ENCODE results near the gene KDM1B.
A peak's percentile ranks its signal among the peaks of the same experiment; 100 is the strongest.
"Not testable (repeated sequence)": the region's sequence is repeated elsewhere in the genome, so short reads cannot be mapped to it uniquely, and the experiment has no call there.

KDM1B gene

DNA sequence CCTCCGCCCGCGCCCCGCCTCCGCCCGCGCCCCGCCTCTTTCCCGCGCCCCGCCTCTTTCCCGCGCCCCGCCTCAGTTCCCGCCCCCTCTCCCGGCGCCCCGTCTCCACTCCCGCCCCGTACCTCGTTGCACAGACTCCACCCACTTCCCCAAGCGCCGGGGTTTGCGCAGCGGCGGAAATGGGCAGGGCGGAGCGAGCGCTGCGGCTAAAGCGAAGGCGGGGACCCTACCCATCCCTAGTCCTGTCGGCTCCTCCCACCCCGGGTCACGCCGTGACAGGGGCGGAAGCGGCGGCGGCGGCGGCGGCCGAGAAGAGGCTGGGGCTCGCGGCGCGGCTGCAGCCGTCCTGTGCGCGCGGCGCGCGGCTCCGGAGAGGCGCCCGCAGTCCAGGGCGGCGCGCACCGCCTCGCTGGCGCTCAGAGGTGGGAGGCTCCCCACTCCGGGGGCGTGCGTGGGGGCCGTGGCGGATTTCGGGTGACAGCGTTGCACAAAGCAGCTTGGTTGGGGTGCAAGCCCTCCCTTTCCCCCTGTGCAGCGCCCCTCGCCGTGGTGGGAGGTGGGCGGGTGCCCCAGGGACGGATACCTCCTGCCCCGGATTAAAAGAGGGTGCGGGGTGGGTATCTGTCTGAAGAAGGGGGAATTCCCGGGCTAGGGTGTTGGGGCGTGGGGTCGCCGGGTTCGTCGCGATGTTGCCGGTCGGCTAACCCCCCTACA, at the start of gene KDM1B:
TSS of gene KDM1B (plus strand) at position 273 of the 714 bp plus-strand sequence. CDS start 4,474 bp downstream, outside the sequence.
- DNase-seq, result peak; percentile 98 to 99

DNA sequence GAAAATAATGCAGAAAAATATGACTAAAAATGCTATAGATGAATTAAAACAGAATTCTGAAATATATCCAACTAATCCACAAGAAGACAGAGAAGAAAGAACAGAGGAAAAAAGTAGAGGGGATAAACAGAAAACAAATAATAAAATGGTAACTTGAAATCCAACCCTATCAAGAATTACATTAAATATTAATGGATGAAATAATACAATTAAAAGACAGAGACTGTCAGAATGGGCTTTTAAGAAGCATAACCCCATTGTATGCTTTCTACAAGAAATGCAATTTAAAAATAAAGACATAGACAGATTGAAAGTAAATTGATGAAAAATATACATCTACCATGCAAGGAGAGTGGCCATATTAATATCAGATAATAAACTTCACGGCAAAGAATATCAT, 48.2 kb upstream of the KDM1B start:
- no peak for DNase-seq

- no peak for DNase-seq
Measured at GRCh38 chr6:18110162-18110561, 45.1 kb upstream of the KDM1B start.

DNA sequence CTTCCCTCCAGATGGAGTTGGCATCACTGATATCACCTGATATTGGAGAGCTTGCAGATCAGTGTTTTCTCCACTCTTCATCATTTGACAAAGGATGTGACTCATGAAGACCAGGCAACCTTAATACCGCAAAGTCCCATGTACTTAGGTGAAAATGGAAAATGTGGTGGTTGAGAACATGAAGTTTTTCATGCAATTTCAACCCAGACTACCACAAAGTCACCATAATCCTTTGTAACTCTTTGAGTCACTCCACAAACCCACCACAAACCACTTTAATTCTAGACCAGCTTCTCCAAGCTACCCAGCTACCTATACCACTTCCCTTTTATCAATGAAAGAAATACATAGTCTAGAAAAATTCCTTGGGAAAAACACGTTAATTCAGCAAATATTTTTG, 39.9 kb upstream of the KDM1B start:
- no peak for DNase-seq

GRCh38 chr6:18117136-18117535, 38.1 kb upstream of the KDM1B start:
- DNase-seq, result no peak

- no peak for DNase-seq
Measured at GRCh38 chr6:18118330-18118729, 36.9 kb upstream of the KDM1B start.

- DNase-seq, result no peak
Measured at GRCh38 chr6:18119236-18119635, 36.0 kb upstream of the KDM1B start.

DNA sequence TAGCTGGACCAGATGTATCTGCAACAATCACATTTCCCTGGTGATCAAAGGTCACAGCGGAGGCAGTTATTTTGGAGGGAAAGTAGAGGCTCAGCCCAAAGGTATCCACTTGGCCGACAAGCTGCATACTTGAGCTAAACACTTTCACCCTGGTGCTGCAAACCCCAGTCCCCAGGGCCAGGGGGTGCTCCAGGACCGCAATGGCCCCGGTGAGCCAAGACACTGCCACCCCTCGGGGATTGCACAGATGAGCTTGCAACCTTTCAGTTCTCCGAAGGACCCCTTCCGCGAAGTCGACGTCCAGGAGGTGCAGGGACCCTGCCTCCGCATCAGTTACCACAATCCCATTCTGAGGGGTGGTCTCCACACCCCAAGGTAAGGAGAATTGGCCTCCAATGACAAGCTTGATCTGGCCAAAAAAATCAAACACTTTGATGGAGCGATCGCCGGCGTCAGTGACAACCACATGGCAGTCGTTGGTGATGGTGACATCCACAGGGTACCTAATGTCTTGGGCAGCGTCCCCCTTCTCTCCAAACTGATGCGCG, 33.6 kb upstream of the KDM1B start:
- DNase-seq, result no peak

GRCh38 chr6:18122128-18123093, 32.8 kb upstream of the KDM1B start, which contains the start of gene NHLRC1:
Gene NHLRC1 (minus strand): TSS chr6:18122677. CDS start chr6:18122606, 71 bp downstream.
- DNase-seq, result peak; percentile 79 to 80

DNA sequence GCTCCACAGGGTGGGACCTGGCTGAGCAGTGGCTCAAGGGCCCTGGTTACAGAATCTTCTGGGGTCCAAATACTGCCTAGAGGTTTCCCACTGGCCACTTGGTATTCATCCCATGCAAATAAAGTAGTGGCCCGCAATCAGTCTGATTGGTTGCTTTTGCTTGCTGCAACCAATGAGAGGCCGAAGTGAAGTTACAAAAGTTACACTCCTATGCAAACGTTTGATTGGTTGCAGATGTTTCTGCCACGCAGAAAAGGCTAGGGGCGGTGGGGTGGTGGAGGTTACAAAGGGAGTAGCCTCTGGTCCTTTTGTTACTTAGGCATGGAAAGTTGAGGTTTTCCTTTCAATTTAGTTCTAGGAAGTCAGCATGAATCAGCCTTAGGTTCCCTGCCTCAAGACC, 29.1 kb upstream of the KDM1B start:
- DNase-seq, result no peak

DNA sequence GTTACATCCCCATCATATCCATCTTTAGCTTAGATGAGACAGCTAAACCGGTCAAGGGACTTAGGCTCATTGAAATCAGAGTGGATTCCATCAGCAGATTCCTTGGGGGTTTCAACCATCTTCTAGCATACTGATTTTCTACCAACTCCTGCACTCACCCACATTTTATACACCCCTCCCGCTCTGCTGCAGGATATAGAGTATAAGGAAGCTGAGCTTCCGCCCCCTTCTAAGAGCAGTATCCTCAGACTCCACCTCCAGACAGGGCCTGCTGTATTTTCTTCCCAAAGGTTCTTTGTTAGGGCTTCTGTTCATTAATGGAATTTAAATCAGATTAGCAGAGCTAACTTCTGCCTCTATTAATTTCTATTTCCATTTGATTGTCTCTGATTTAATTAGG, 22.9 kb upstream of the KDM1B start:
- no peak for DNase-seq

- no peak for DNase-seq
Measured at GRCh38 chr6:18135171-18135570, 20.1 kb upstream of the KDM1B start.

DNA sequence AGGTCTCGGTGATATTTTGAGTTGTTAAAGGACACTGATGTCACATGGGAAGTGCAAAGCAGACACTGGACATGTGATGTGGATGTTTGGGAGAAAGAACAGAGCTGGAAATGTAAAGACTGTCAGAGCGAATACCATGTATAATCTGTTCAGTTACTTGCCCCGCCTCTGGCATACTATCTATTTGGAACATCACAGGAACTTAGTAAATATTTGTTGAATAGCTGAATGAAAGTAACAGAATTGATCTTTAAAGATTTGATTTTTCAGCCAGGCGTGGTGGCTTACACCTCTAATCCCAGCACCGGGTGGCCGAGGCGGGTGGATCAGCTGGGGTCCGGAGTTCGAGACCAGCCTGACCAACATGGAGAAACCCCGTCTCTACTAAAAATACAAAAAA, 19.0 kb upstream of the KDM1B start:
- no peak for DNase-seq

DNA sequence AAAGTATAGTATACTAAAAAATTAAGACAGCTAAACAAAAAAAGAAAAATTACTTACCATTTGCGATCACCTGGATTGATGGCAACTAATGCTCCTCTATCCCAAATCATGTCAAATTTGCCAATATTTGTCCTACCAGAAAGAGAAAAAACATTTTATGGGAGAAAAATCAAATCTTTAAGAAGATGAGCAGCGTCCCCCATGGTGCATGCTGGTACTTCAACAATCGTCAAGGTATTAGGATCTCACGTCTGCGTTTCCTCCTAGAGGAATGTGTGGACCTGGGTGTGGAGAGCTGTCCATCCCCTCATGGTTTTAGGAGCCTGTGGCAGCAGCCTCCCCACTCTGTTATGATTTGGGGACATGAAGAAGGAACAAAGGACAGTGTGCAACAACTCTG, 16.3 kb upstream of the KDM1B start:
- no peak for DNase-seq

DNA sequence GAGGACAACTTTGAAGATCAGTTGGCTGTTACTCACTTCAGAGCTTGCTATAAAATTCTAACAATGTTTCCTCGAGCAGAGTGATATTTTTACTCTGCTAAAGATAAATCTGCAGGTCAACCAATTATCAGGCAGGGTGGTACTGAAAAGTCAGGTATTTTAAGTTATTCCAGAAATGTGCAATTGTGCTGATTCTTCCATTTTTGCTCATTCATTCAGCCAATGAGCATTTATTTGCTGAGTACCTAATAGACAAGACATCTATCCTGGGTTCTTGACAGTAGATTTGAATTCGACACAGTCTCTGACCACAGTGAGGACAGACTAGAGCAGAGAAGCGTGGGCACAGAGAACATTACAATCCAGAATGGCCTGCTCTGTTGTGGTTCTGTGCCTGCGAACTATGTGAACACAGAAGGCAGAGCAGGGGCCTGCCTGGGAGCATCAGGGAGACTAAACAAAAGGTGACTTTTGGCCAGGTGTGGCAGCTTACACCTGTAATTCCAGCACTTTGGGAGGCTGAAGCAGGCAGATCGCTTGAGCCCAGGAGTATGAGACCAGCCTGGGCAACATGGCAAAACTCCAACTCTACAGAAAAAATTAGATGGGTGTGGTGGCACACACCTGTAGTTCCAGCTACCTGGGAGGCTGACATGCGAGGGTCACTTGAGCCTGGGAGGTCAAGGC, 15.1 kb upstream of the KDM1B start:
- DNase-seq, result no peak

- no peak for DNase-seq
Measured at GRCh38 chr6:18141805-18142590, 13.2 kb upstream of the KDM1B start.

GRCh38 chr6:18142591-18142861, 12.7 kb upstream of the KDM1B start:
- DNase-seq, result no peak

DNA sequence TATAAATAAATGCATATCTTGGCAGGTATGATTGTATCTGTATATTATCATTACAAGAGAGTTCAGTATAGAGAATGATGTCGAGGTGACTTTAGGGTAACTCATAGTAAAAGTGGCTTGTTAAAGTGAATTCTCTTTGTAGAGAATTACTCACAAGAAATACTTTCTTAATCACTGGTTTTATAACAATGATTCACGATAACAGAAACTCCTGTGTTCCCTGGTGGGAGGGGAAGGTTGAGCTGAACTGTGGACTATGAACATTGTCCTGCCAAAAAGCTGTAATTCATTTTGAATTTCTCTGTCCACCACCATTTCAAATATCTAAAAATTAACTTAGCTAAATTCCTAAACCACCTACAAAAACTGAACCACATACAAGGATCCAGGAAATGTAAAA, 8.1 kb upstream of the KDM1B start:
- no peak for DNase-seq

DNA sequence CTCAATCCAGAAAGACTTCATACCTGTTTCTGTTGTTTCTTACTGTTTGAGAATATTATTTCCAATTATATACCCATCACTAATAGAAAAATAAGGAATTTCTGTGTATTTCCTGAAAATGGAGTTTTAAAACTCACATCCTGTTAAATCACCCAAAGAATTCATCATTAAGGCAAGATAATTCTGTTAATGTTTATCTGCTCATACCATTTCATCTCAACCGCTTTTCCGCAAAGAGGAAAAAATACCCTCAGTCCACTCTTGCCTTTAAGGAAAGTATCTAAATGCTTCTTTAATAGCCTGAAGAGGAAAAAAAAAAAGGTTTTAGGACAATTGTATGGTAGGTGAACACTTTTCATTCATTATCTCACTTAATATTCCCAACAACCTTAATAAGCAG, 7.6 kb upstream of the KDM1B start:
- no peak for DNase-seq

DNA sequence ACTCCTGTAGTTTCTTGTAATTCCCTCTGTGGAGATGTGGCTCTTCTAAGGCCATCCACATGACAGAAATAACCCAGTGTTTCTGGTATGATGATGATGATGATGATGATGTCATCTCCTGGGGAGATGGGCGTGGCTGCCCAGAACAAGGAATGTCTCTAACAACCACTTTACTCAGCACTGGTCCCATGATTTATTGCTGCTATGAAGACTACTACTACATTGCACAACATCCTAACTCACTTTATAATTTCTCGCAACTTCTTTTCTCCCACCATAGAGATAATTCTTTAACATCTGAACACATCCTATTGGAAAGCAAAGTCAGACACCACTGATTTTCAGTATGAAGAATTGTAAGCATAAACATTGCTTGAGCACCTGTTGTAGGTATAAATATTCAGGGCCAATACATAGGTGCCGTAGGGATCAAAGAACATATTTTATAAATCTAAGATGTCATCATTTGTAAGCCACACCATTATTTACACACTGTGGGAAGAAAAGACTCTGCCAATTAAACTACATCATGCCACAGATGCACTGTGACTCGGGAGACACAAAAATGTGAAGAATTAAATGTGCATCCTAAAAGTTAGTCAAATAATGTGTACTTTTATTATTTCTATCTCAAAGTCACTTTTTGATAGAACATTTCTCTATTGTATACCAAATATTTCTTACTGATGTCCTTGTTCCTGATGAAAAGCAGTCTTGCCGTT, 6.8 kb upstream of the KDM1B start:
- no peak for DNase-seq

- not testable (repeated sequence) for DNase-seq
Measured at GRCh38 chr6:18151391-18151790, 3.8 kb upstream of the KDM1B start.

GRCh38 chr6:18151801-18152200, 3.4 kb upstream of the KDM1B start:
- DNase-seq, result no peak
